GM21619 (cell line): ENCODE data around the gene SIPA1.

Experiments used
- ATAC-seq: cut with Tn5 transposase; IDR thresholded peaks from one replicate; pipeline ENCODE4 v1.9.1; 2021; ENCODE audit not compliant: unreplicated experiment

The SIPA1 gene

DNA sequence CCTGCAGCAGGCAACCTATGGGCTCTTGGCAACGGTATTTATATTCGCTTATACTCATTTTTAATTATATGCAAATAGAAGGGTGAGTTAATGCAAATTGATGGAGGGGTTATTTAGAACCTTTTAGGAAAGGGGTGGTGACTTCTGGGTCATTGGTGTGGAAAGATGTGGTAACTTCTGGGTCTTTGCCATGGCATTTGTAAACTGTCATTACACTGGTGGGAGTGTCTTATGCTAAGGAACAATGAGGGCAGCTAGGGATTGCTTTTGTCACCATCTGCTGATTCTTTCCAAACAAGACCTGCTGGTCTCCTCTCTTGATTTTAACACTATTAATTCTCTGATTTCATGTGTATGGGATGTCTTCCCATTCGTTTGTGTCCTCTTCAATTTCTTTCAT is 62.5 kb downstream of the SIPA1 start:
- no peak for ATAC-seq
